ELF-1 (cell line): Measurements from ENCODE around the gene MACROD2.

Experiments
- DNase-seq: peaks from one replicate; pipeline ENCODE4 v3.0.0-alpha.2; 2016; ENCODE audit warnings: low read depth, low spot score

The MACROD2 gene

GRCh38 chr20:15645816-15646215, 1650.5 kb downstream of the MACROD2 start:
- DNase-seq: no peak

GRCh38 chr20:15653396-15654207, 1658.3 kb downstream of the MACROD2 start:
- DNase-seq: peak; percentile 1

GRCh38 chr20:15654208-15654649, 1658.9 kb downstream of the MACROD2 start:
- DNase-seq: peak; percentile 90

DNA sequence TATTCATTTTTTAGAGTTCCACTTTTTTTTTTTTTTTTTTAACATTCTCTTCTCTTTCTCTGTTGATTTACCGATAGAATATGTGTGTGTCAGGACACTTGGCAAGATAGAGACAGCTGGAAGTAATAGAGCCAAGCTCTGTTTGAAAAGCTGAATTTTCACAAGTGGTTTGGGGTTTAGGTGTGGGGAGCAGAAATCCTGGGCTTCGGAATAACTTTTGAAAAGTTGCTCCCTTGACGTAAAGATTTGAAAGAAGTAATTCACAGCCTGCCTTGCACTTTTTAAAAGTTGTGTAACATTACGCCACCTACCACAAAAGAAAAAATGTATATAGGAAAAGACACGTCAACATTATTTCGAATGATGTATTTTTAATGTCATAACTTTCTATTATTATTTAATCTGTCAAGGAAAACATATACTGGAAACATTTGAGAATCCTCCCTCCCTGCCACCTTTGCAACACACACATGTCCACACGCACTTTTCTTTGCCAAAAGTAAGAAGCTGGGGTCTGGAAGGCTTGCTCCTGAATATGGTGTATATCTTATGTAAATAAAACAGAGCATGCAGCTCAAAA, 1660.1 kb downstream of the MACROD2 start:
- DNase-seq: no peak

DNA sequence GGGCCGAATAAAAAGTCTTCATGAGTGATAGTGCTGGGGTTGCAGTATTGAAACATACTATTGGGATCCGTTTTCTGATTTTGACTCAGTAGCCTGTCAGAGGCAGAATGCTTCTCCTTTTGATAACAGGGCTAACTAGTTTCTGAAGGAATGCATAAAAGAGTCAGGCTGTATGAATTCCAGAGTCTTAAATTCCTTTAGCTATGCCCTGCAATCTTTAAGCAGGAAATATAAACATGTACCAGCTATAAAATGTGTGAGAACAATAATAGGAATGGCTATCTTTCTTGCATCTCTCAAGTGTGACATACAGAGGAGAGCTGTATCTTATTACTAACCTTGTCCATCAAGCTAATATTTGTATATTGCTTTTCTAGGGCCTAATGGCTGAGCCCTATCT, 1660.8 kb downstream of the MACROD2 start:
- no peak for DNase-seq

GRCh38 chr20:15658295-15658694, 1663.0 kb downstream of the MACROD2 start:
- DNase-seq: peak; percentile 2

- DNase-seq: no peak
Measured at GRCh38 chr20:15673206-15673605, 1677.9 kb downstream of the MACROD2 start.

- DNase-seq: no peak
Measured at GRCh38 chr20:15674253-15675060, 1679.1 kb downstream of the MACROD2 start.

DNA sequence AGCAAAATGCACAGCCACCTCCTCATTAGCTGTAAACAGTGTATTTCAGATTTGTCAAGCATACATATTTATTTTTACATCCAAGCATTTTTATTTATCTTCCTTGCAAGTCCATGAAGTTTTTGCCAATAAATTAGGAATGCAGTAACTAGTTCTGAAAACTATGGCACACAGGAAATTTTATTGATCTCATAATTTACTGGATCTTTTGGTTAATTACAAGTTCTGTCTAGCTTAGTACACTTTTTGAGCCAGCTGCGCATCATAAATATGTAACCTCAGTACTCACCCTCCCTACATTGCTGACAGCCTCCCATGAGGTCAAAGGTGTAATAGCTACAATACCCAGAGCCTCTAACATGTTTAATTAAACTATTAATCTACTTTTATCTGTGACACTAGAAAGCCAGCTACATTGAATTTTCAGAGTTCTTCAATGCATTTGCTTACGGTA, 1679.8 kb downstream of the MACROD2 start:
- DNase-seq: no peak

DNA sequence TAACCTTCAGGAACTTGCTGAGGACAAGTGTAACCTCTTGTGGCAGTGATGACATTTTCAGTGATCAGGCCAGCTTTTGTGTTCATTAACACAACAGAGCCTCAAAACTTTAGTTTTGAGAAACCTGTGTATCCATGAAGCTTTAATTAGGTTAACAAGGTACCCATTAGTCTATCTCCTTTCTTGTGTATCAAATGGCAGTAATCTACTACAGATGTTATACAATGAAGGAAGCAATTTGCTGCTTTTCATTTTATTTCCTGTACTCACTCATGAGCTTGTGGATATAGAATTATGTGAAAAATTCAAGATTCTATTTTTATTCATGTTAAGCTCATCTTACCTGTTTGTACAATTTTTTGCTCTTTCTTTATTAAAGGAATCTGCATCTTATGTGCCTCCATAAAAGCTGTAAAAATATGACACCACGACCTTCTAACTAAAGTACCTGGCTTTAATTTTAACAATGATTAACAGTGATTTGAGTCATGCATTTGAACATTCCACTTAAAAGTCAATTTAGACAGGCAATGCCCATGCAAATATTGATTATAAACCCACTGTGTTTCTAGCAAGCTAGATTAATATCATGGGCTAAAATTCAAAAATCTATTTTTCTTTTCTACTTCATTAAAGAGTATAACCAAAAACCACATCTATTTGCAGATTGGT, 1680.6 kb downstream of the MACROD2 start:
- DNase-seq: no peak

GRCh38 chr20:15676815-15677214, 1681.5 kb downstream of the MACROD2 start:
- DNase-seq: no peak

- no peak for DNase-seq
Measured at GRCh38 chr20:15682690-15683089, 1687.4 kb downstream of the MACROD2 start.

DNA sequence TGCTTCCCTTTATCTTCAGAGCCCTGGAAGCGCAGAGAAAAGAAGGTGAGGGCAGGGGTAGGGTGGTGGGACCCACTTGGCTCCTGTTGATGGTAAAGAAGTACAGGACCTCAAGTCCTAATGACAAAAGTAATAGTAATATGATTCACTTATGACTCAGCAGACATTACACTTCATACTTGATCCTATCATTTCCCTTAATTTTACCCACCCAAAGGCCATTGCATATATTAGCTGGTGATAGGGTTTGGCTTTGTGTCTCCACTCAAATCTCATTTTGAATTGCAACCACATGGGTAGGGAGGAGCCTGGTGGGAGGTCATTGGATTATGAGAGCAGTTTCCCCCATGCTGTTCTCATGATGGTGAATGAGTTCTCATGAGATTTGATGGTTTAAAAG, 1697.3 kb downstream of the MACROD2 start:
- no peak for DNase-seq

- DNase-seq: peak; percentile 97
Measured at GRCh38 chr20:15699431-15700146, 1704.3 kb downstream of the MACROD2 start.

DNA sequence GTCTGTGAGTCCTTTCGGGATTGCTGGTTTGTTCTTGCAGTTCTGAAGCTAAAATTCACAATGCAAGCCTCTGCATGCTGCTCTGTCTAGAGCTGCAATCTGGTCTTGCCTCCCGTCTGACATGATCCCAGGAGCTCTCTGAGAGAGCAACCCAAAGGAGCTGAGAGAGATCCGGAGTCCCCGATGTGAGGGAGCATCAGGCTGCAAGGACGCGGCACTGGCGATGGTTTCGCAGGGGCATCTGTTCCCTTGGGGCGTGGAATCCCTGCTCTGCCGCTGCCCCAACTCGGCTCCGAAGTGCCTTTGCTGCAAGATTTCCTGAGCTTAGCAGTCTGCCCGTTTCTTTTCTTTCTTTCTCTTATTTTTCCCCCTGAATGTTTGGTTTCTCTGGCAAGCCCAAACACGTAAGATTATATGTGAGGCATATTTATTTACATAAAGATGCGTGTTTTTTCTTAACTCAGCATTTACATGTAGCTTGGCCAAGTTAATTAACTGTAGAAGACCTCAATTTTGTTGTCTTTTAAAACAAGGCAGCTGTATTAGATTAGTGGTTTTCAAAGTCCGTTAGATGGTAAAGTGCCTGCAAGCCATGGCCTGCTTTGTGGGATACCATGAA, 1704.9 kb downstream of the MACROD2 start:
- DNase-seq: peak; percentile 59

DNA sequence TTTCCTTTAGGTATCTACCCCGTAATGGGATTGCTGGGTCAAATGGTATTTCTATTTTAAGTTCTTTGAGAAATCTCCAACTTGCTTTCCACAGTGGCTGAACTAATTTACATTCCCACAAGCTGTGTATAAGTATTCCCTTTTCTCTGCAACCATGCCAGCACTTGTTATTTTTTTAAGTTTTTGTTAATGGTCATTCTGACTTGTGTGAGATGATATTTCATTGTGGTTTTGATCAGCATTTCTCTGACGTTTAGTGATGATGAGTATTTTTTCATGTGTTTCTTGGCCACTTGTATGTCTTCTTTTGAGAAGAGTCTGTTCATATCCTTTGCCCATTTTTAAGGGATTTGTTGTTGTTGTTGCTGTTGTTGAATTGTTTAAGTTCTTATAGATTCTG, 1706.8 kb downstream of the MACROD2 start:
- no peak for DNase-seq

GRCh38 chr20:15703171-15703911, 1708.0 kb downstream of the MACROD2 start:
- no peak for DNase-seq

GRCh38 chr20:15705975-15706374, 1710.7 kb downstream of the MACROD2 start:
- DNase-seq: no peak

DNA sequence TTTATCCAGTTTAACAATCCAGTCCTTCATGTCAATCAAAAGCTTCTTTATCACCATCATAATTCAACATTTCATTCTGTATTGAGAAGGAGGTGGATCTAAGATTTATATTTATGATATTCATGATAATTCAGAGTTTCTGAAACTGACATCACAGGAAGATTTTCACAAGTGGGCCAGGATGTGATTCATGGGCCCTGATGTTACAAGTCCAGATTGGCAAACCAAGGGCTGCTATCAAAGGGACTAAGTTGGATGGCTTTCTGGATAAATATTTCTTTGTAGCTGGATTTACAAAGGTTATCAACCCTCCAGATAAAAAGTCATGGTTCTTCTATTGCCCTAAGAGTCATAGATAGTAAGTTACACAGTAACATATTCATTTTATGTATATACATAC, 1711.4 kb downstream of the MACROD2 start:
- DNase-seq: no peak
